DOHH2 (cell line): ENCODE data around the gene ST3GAL4.

ENCODE experiments used
- H3F3A ChIP-seq: fragments of 200-600 bp; sonication (generic), shearing (Covaris generic); 2 replicates; pipeline ENCODE4 v1.6.0; 2016; ENCODE audit warnings: antibody characterized with exemption, mild to moderate bottlenecking; ENCODE audit not compliant: control insufficient read depth, insufficient read depth
- H3K27ac ChIP-seq: fragments of 200-600 bp; sonication (generic); 2 replicates; pipeline ENCODE4 v1.5.1; 2014; ENCODE audit warnings: low read depth, mild to moderate bottlenecking, low read length, moderate library complexity
- H3K27me3 ChIP-seq: fragments of 200-600 bp; sonication (generic); 2 replicates; pipeline ENCODE4 v1.6.1; 2014; ENCODE audit warnings: mild to moderate bottlenecking, low read length, mixed read lengths; ENCODE audit not compliant: control insufficient read depth
- H3K36me3 ChIP-seq: fragments of 200-600 bp; sonication (generic); 2 replicates; pipeline ENCODE4 v1.6.1; 2014; ENCODE audit warnings: mild to moderate bottlenecking, low read length, moderate library complexity, mixed read lengths; ENCODE audit not compliant: control insufficient read depth
- H3K4me1 ChIP-seq: fragments of 200-600 bp; sonication (generic); 2 replicates; pipeline ENCODE4 v1.6.1; 2014; ENCODE audit warnings: mild to moderate bottlenecking, low read length, mixed read lengths; ENCODE audit not compliant: control insufficient read depth
- H3K4me2 ChIP-seq: fragments of 200-600 bp; sonication (generic); 2 replicates; pipeline ENCODE4 v1.6.0; 2014; ENCODE audit warnings: mild to moderate bottlenecking, low read length, moderate library complexity
- H3K4me3 ChIP-seq: fragments of 200-600 bp; sonication (generic); 2 replicates; pipeline ENCODE4 v1.5.1; 2014; ENCODE audit warnings: mild to moderate bottlenecking, low read length, mixed read lengths
- H3K79me2 ChIP-seq: fragments of 200-600 bp; sonication (generic); 2 replicates; pipeline ENCODE4 v1.6.1; 2014; ENCODE audit warnings: mild to moderate bottlenecking, low read length, mixed read lengths; ENCODE audit not compliant: control insufficient read depth
- H3K9me2 ChIP-seq: fragments of 200-600 bp; sonication (generic); replicated peaks from 2 replicates; pipeline ENCODE4 v1.6.1; 2014; ENCODE audit warnings: mild to moderate bottlenecking, low read length, mixed read lengths; ENCODE audit not compliant: control insufficient read depth
- H3K9me3 ChIP-seq: fragments of 200-600 bp; sonication (generic); 2 replicates; pipeline ENCODE4 v1.6.1; 2014; ENCODE audit warnings: antibody characterized with exemption, low read length, mixed read lengths; ENCODE audit not compliant: control insufficient read depth, insufficient read depth
- H4K20me1 ChIP-seq: fragments of 200-600 bp; sonication (generic); 2 replicates; pipeline ENCODE4 v1.6.0; 2014; ENCODE audit warnings: low read depth, mild to moderate bottlenecking, antibody characterized with exemption, low read length, moderate library complexity; ENCODE audit not compliant: control insufficient read depth, insufficient read depth
- CTCF ChIP-seq: fragments of 200-600 bp; sonication (generic); IDR thresholded peaks from one replicate; pipeline ENCODE4 v1.5.1; 2014; ENCODE audit warnings: antibody characterized with exemption, mild to moderate bottlenecking, low read depth, low read length; ENCODE audit not compliant: poor library complexity, severe bottlenecking
- EZH2phosphoT487 ChIP-seq: fragments of 200-600 bp; sonication (generic); IDR thresholded peaks from 2 replicates; pipeline ENCODE4 v1.6.1; 2017; ENCODE audit warnings: borderline replicate concordance, mild to moderate bottlenecking, antibody characterized with exemption, low read length, moderate library complexity, mixed read lengths

Gene ST3GAL4

GRCh38 chr11:126456089-126456488 is 100.6 kb downstream of the ST3GAL4 start:
- H3K27me3 ChIP-seq, result no peaks in the 10 kb centered on the region
- no peaks in the 10 kb centered on the region for H3K9me2 ChIP-seq
- H3K27ac ChIP-seq, result no peak overlapping the region
- H3F3A ChIP-seq, result peaks cover 6% of the 10 kb centered on the region
- H3K36me3 ChIP-seq, result no peaks in the 10 kb centered on the region
- no peaks in the 10 kb centered on the region for H4K20me1 ChIP-seq
- TF ChIP-seq EZH2phosphoT487, result no peak
- no peak for TF ChIP-seq CTCF
- H3K4me3 ChIP-seq, result no peak overlapping the region
- H3K79me2 ChIP-seq, result no peaks in the 10 kb centered on the region
- no peaks in the 10 kb centered on the region for H3K4me1 ChIP-seq
- peaks cover 5% of the 10 kb centered on the region; the same call in 1 of the 2 replicates for H3K9me3 ChIP-seq
- H3K4me2 ChIP-seq, result no peak overlapping the region

- Histone ChIP-seq H3K4me1 (no peaks in the 10 kb centered on the region), H3K79me2 (no peaks in the 10 kb centered on the region), H3K4me3 (no peak overlapping the region), H3K9me3 (no peaks in the 10 kb centered on the region), H3K4me2 (no peak overlapping the region), H3K27me3 (no peaks in the 10 kb centered on the region), H3K9me2 (no peaks in the 10 kb centered on the region), H3F3A (no peaks in the 10 kb centered on the region), H3K36me3 (no peaks in the 10 kb centered on the region), H3K27ac (no peak overlapping the region), H4K20me1 (no peaks in the 10 kb centered on the region)
- TF ChIP-seq EZH2phosphoT487 (no peak), CTCF (no peak)
These were observed 101.5 kb downstream of the ST3GAL4 start for GRCh38 chr11:126456783-126457542.

- Histone ChIP-seq H3K9me2 (no peaks in the 10 kb centered on the region), H3K79me2 (no peaks in the 10 kb centered on the region), H3K27me3 (no peaks in the 10 kb centered on the region), H3K4me3 (no peak overlapping the region), H4K20me1 (no peaks in the 10 kb centered on the region), H3K36me3 (no peaks in the 10 kb centered on the region), H3K4me1 (no peaks in the 10 kb centered on the region), H3F3A (no peaks in the 10 kb centered on the region), H3K4me2 (no peak overlapping the region), H3K9me3 (no peaks in the 10 kb centered on the region), H3K27ac (no peak overlapping the region)
- TF ChIP-seq CTCF, result no peak
- no peak for TF ChIP-seq EZH2phosphoT487
These were observed 102.3 kb downstream of the ST3GAL4 start for GRCh38 chr11:126457817-126458216.
